Trophoblast cell (in vitro differentiated cells and primary cell): ENCODE data around the gene PKIB.

Source experiments
- DNase-seq, 2 donors: peaks; one replicate each; pipeline ENCODE4 v3.0.0-alpha.2; 2016
- H2AFZ ChIP-seq: 2 replicates; pipeline ENCODE4 v1.6.1; 2013; ENCODE audit warnings: low read length, moderate library complexity, mild to moderate bottlenecking; ENCODE audit not compliant: insufficient read depth, poor library complexity
- H2AK5ac ChIP-seq: 2 replicates; pipeline ENCODE4 v1.6.1; 2013; ENCODE audit warnings: mild to moderate bottlenecking, low read length
- H2BK120ac ChIP-seq: 2 replicates; pipeline ENCODE4 v1.6.1; 2013; ENCODE audit warnings: low read length, mild to moderate bottlenecking, moderate library complexity; ENCODE audit not compliant: insufficient read depth, poor library complexity
- H2BK12ac ChIP-seq: 2 replicates; pipeline ENCODE4 v1.6.1; 2013; ENCODE audit warnings: mild to moderate bottlenecking, low read length, moderate library complexity
- H2BK5ac ChIP-seq: 2 replicates; pipeline ENCODE4 v1.6.1; 2013; ENCODE audit warnings: low read length, low read depth, moderate library complexity, mild to moderate bottlenecking; ENCODE audit not compliant: poor library complexity
- H3K14ac ChIP-seq: 2 replicates; pipeline ENCODE4 v1.6.1; 2013; ENCODE audit warnings: mild to moderate bottlenecking, low read length
- H3K18ac ChIP-seq: 2 replicates; pipeline ENCODE4 v1.6.1; 2013; ENCODE audit warnings: mild to moderate bottlenecking, low read length
- H3K23ac ChIP-seq: 2 replicates; pipeline ENCODE4 v1.6.1; 2013; ENCODE audit warnings: low read length
- H3K27ac ChIP-seq: 2 replicates; pipeline ENCODE4 v1.5.1; 2013; ENCODE audit warnings: low read depth, mild to moderate bottlenecking, inconsistent platforms, low read length, moderate library complexity
- H3K27me3 ChIP-seq: 2 replicates; pipeline ENCODE4 v1.6.1; 2013; ENCODE audit warnings: inconsistent platforms, mild to moderate bottlenecking, low read length, moderate library complexity; ENCODE audit not compliant: insufficient read depth
- H3K36me3 ChIP-seq, 2 experiments: 1 replicate in 1 of 2; 2 replicates in 1 of 2; pipeline ENCODE4 v1.6.1; 2013; ENCODE audit warnings: low read length in 2 of 2, mild to moderate bottlenecking in 2 of 2, moderate library complexity in 1 of 2; ENCODE audit not compliant: insufficient read depth in 2 of 2, control insufficient read depth in 1 of 2
- H3K4ac ChIP-seq: 2 replicates; pipeline ENCODE4 v1.6.1; 2013; ENCODE audit warnings: low read depth, mild to moderate bottlenecking, low read length, moderate library complexity
- H3K4me1 ChIP-seq, 2 experiments: 1 replicate in 1 of 2; 2 replicates in 1 of 2; pipeline ENCODE4 v1.6.1; 2013; ENCODE audit warnings: low read length in 2 of 2, mild to moderate bottlenecking in 2 of 2, moderate library complexity in 1 of 2; ENCODE audit not compliant: insufficient read depth in 2 of 2, control insufficient read depth in 1 of 2
- H3K4me2 ChIP-seq: 2 replicates; pipeline ENCODE4 v1.6.1; 2013; ENCODE audit warnings: inconsistent platforms, mild to moderate bottlenecking, low read length, moderate library complexity
- H3K4me3 ChIP-seq: 2 replicates; pipeline ENCODE4 v1.5.1; 2013; ENCODE audit warnings: mild to moderate bottlenecking, low read depth, low read length, inconsistent platforms
- H3K79me1 ChIP-seq: one replicate; pipeline ENCODE4 v1.6.1; 2013; ENCODE audit warnings: low read length
- H3K79me2 ChIP-seq: 2 replicates; pipeline ENCODE4 v1.6.1; 2013; ENCODE audit warnings: low read length, mild to moderate bottlenecking; ENCODE audit not compliant: control insufficient read depth, insufficient read depth, poor library complexity
- H3K9ac ChIP-seq: 2 replicates; pipeline ENCODE4 v1.6.1; 2013; ENCODE audit warnings: mild to moderate bottlenecking, low read length
- H3K9me3 ChIP-seq: 2 replicates; pipeline ENCODE4 v1.6.1; 2013; ENCODE audit warnings: low read depth, mild to moderate bottlenecking, control low read depth, inconsistent platforms, low read length; ENCODE audit not compliant: insufficient read depth
- H4K12ac ChIP-seq: 2 replicates; pipeline ENCODE4 v1.6.1; 2013; ENCODE audit warnings: low read depth, mild to moderate bottlenecking, low read length, moderate library complexity
- H4K8ac ChIP-seq: 2 replicates; pipeline ENCODE4 v1.6.1; 2013; ENCODE audit warnings: low read depth, mild to moderate bottlenecking, low read length, moderate library complexity
- H4K91ac ChIP-seq: one replicate; pipeline ENCODE4 v1.6.1; 2013; ENCODE audit warnings: low read depth, mild to moderate bottlenecking, low read length, moderate library complexity
- WGBS: extraction: QIAGEN DNeasy Blood & Tissue Kit; methylation state at CpG from one replicate; pipeline ENCODE4 v1.1.7; 2013; ENCODE audit warnings: missing lambda C conversion rate; ENCODE audit not compliant: insufficient read length, insufficient coverage; ENCODE audit errors: extremely low coverage; 5-methylcytosine and 5-hydroxymethylcytosine counted together

The PKIB gene

DNA sequence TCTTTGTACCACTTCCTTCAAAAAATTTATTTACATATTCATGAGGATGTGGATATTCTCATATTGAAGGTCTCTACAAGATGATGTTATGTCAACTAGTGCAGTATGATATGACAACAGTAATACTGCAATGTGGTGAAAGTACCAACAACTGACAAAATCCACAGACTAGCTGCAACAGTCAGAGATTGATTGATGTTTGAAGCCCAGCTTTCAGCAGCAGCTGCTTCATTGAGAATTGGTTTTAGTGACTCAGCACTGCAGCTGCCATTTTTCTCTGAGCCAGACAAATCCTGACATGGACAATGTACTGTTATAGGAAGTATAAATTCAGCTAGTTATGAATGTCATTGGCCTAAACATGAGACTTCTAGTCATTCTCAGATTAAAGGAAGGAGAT, 53.8 kb downstream of the PKIB start:
- H2BK12ac ChIP-seq: no peak overlapping the region
- H3K4me1 ChIP-seq: peaks cover 0 to 4% of the 10 kb centered on the region in 2 experiments
- H2AK5ac ChIP-seq: no peak overlapping the region
- H3K79me2 ChIP-seq: no peaks in the 10 kb centered on the region
- H3K27ac ChIP-seq: no peak overlapping the region
- no peak overlapping the region for H3K9ac ChIP-seq
- no peak for DNase-seq
- H2BK5ac ChIP-seq: no peak overlapping the region
- H3K27me3 ChIP-seq: no peaks in the 10 kb centered on the region
- no peak overlapping the region for H4K8ac ChIP-seq
- H3K4me3 ChIP-seq: no peak overlapping the region
- no peak overlapping the region for H2BK120ac ChIP-seq
- no peak overlapping the region for H3K23ac ChIP-seq
- H3K36me3 ChIP-seq: no peaks in the 10 kb centered on the region
- no peak overlapping the region for H3K14ac ChIP-seq
- H3K18ac ChIP-seq: no peak overlapping the region
- no peak overlapping the region for H2AFZ ChIP-seq
- H4K12ac ChIP-seq: no peak overlapping the region
- no peak overlapping the region for H3K4ac ChIP-seq
- H3K4me2 ChIP-seq: no peak overlapping the region
- H3K9me3 ChIP-seq: no peaks in the 10 kb centered on the region
- no peak overlapping the region for H4K91ac ChIP-seq
- peaks cover 2% of the 10 kb centered on the region for H3K79me1 ChIP-seq

DNA sequence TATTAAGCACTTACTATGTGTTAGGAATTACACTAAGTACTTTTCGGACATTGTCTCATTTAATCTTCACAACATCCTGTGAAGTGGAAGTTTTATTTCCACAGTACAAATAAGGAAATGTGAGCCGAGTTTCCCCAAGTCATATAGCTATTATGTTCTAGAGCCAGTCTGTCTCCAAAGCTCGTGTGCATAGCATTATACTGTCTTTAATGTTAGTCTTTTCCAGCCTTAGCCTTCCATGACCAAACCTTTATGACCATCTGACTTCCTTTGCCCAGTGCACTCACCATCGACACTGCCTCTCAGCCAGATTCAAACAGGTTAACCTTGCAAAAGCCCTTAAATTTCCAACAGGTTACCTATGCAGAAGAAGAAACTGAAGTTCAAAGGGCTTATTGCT, 55.7 kb downstream of the PKIB start:
- no CpG with 5 or more reads among the region's 4 CpGs for WGBS
- H3K4ac ChIP-seq: no peak overlapping the region
- H4K8ac ChIP-seq: peak overlapping the region; percentile 65
- H3K27me3 ChIP-seq: no peaks in the 10 kb centered on the region
- peak overlapping the region; percentile 91 for H2BK12ac ChIP-seq
- no peak overlapping the region for H3K23ac ChIP-seq
- peaks cover 0 to 6% of the 10 kb centered on the region in 2 experiments for H3K4me1 ChIP-seq
- no peak overlapping the region for H2AFZ ChIP-seq
- H3K18ac ChIP-seq: no peak overlapping the region
- H2BK120ac ChIP-seq: peak overlapping the region; percentile 66
- H3K79me2 ChIP-seq: no peaks in the 10 kb centered on the region
- no peak overlapping the region for H3K14ac ChIP-seq
- H2AK5ac ChIP-seq: peak overlapping the region; percentile 69
- no peak overlapping the region for H3K27ac ChIP-seq
- H4K91ac ChIP-seq: peak overlapping the region; percentile 68
- no peak overlapping the region for H4K12ac ChIP-seq
- H3K9ac ChIP-seq: no peak overlapping the region
- no peaks in the 10 kb centered on the region for H3K9me3 ChIP-seq
- no peaks in the 10 kb centered on the region for H3K36me3 ChIP-seq
- no peak overlapping the region for H3K4me2 ChIP-seq
- peaks cover 2% of the 10 kb centered on the region for H3K79me1 ChIP-seq
- DNase-seq: no peak
- H3K4me3 ChIP-seq: no peak overlapping the region
- H2BK5ac ChIP-seq: no peak overlapping the region

DNA sequence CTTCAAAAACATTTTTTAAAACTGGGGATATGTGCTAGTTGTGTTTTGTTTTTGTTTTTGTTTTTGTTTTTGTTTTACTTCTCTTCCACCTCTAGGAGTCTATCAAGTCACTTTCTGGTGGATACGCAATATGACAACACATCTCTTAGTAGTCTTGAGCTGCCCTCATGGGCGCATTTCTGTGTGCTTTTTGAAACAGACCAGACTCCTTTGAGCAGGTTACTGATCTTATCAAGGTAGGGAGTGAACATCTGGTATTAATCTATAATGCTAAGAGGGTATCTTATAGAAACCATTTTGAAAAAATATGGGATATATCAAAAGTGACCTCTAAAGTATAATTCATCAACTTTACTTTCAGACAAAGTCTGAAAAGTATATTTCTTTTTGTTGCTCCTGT, 56.2 kb downstream of the PKIB start:
- Histone ChIP-seq H4K91ac (no peak overlapping the region), H3K4me1 (peaks cover 0 to 6% of the 10 kb centered on the region in 2 experiments)

DNA sequence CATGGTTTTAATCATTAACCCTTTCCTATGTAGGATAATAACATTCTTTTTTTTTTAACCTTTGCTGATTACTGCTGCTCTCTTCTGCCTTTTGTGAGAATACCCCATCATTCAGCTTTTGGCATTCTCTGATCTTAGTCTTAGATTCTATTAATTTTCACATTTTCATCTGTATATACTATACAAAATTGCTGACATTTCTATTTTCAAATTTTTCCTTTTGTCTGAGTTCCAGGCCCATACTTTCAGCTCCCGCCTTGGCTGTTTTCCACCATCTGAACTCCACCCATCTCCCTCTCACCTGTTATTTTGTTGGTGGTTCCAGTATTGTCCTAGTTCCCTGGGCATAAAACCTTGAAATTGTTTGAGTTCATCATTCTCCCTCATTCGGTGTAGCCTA, 59.2 kb downstream of the PKIB start:
- Histone ChIP-seq H3K9me3 (no peaks in the 10 kb centered on the region), H3K9ac (no peak overlapping the region), H3K4me3 (no peak overlapping the region), H3K14ac (no peak overlapping the region), H3K4me1 (peaks cover 2 to 11% of the 10 kb centered on the region in 2 experiments), H2BK120ac (no peak overlapping the region), H3K27me3 (no peaks in the 10 kb centered on the region), H2AFZ (no peak overlapping the region), H3K18ac (no peak overlapping the region), H4K8ac (no peak overlapping the region), H4K91ac (no peak overlapping the region), H4K12ac (no peak overlapping the region), H3K4ac (no peak overlapping the region), H2AK5ac (no peak overlapping the region), H2BK5ac (no peak overlapping the region), H3K23ac (no peak overlapping the region), H3K79me2 (no peaks in the 10 kb centered on the region), H3K27ac (no peak overlapping the region), H3K36me3 (no peaks in the 10 kb centered on the region), H3K4me2 (no peak overlapping the region), H2BK12ac (no peak overlapping the region), H3K79me1 (peaks cover 6% of the 10 kb centered on the region)
- no peak for DNase-seq
- no CpG with 5 or more reads among the region's 2 CpGs for WGBS

More for the DNA sequence above, 56.2 kb downstream of the PKIB start:
- no peak overlapping the region for H3K14ac ChIP-seq
- H2AK5ac ChIP-seq: no peak overlapping the region
- no CpG with 5 or more reads among the region's 2 CpGs for WGBS
- no peak overlapping the region for H3K9ac ChIP-seq
- no peak overlapping the region for H2BK12ac ChIP-seq
- H3K4me3 ChIP-seq: no peak overlapping the region
- H2BK120ac ChIP-seq: no peak overlapping the region
- no peak overlapping the region for H2AFZ ChIP-seq
- no peaks in the 10 kb centered on the region for H3K36me3 ChIP-seq
- DNase-seq: no peak
- H3K27ac ChIP-seq: no peak overlapping the region
- H3K4ac ChIP-seq: no peak overlapping the region
- H3K23ac ChIP-seq: no peak overlapping the region
- H4K12ac ChIP-seq: no peak overlapping the region
- no peaks in the 10 kb centered on the region for H3K27me3 ChIP-seq
- H3K9me3 ChIP-seq: no peaks in the 10 kb centered on the region
- H4K8ac ChIP-seq: no peak overlapping the region
- no peaks in the 10 kb centered on the region for H3K79me2 ChIP-seq
- no peak overlapping the region for H3K4me2 ChIP-seq
- no peak overlapping the region for H2BK5ac ChIP-seq
- H3K18ac ChIP-seq: no peak overlapping the region
- peaks cover 2% of the 10 kb centered on the region for H3K79me1 ChIP-seq
